ENCODE measurements around the gene PRKAG2.
A peak's percentile ranks its signal among the peaks of the same experiment; 100 is the strongest.

PRKAG2 gene

DNA sequence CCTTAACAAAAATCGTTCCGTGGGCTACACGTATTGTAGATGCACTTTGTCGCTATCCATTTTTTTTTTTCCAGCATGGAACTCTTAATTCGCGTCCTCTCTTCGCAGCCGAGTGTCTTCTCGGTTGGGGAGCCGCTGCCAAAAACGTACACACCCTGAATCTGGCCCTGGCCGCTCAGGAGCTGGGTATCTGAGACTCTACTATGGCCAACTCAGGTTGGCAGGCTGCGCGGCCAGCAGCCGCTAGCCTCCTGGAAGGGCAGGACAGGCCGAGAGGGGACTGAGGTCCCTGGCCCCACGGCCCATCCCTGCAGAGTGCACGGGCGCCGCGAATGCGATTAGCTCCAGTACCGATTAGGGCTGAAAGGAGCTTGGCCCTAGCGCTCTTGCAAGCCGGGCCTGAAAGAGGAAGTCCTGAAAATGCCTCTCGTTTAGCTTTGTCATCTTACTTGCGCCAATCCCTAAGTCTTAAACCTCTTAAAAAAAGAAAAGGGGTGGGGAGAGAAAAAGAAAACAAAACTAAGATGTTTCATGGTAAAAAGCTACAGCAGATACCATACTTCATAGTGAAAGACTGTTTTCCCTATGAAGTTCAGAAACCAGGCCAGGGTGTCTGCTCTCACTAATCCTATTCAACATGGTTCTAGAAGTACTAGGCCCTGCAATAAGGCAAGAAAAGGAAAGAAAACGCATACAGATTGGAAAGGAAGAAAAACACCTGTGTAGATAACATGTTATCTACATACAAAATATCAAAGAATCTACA is 244.0 kb downstream of the PRKAG2 start:
- no peaks in the 10 kb centered on the region for H3K9me3 ChIP-seq (ENCODE audit: insufficient read depth, low read length)
- no peaks in the 10 kb centered on the region for H3K79me2 ChIP-seq (ENCODE audit: low read length)
- H3K4me2 ChIP-seq (ENCODE audit: low read length) = peak overlapping the region; percentile 82
- TF ChIP-seq, protein P1, sequence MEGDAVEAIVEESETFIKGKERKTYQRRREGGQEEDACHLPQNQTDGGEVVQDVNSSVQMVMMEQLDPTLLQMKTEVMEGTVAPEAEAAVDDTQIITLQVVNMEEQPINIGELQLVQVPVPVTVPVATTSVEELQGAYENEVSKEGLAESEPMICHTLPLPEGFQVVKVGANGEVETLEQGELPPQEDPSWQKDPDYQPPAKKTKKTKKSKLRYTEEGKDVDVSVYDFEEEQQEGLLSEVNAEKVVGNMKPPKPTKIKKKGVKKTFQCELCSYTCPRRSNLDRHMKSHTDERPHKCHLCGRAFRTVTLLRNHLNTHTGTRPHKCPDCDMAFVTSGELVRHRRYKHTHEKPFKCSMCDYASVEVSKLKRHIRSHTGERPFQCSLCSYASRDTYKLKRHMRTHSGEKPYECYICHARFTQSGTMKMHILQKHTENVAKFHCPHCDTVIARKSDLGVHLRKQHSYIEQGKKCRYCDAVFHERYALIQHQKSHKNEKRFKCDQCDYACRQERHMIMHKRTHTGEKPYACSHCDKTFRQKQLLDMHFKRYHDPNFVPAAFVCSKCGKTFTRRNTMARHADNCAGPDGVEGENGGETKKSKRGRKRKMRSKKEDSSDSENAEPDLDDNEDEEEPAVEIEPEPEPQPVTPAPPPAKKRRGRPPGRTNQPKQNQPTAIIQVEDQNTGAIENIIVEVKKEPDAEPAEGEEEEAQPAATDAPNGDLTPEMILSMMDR (IDR thresholded peaks at IDR 0.05; ENCODE audit: low read depth, low read length) = no peak
- no peak for TF ChIP-seq EZH2phosphoT487 (IDR thresholded peaks at IDR 0.05; ENCODE audit: low read depth)
- H3K9ac ChIP-seq (ENCODE audit: low read length) = no peak overlapping the region
- H3K4me3 ChIP-seq (ENCODE audit: low read length) = peak overlapping the region; percentile 75
- H3K27ac ChIP-seq (ENCODE audit: low read length) = no peak overlapping the region
- no peak overlapping the region for H2AFZ ChIP-seq (ENCODE audit: low read depth, low read length)
- H3K36me3 ChIP-seq (replicated peaks; ENCODE audit: low read depth, low read length) = no peaks in the 10 kb centered on the region
- peaks cover 26% of the 10 kb centered on the region for H3K27me3 ChIP-seq (ENCODE audit: low read depth, low read length)
- H3K4me1 ChIP-seq (ENCODE audit: low read length) = peaks cover 14% of the 10 kb centered on the region
- no peaks in the 10 kb centered on the region for H4K20me1 ChIP-seq (ENCODE audit: insufficient read depth, low read length)

- TF ChIP-seq, protein P1 (IDR thresholded peaks at IDR 0.05; ENCODE audit: low read depth, low read length) = peak; percentile 21; the same call in 1 of the 2 replicates
- TF ChIP-seq EZH2phosphoT487 (IDR thresholded peaks at IDR 0.05; ENCODE audit: low read depth) = no peak
- H3K9ac ChIP-seq (ENCODE audit: low read length) = peak overlapping the region; percentile 43
- no peaks in the 10 kb centered on the region for H3K36me3 ChIP-seq (replicated peaks; ENCODE audit: low read depth, low read length)
- peak overlapping the region; percentile 88 for H3K4me3 ChIP-seq (ENCODE audit: low read length)
- H2AFZ ChIP-seq (ENCODE audit: low read depth, low read length) = peak overlapping the region; percentile 84; the same call in 1 of the 2 replicates
- no peak overlapping the region for H3K27ac ChIP-seq (ENCODE audit: low read length)
- no peaks in the 10 kb centered on the region for H4K20me1 ChIP-seq (ENCODE audit: insufficient read depth, low read length)
- H3K27me3 ChIP-seq (ENCODE audit: low read depth, low read length) = peaks cover 24% of the 10 kb centered on the region
- H3K79me2 ChIP-seq (ENCODE audit: low read length) = no peaks in the 10 kb centered on the region
- H3K4me2 ChIP-seq (ENCODE audit: low read length) = peak overlapping the region; percentile 95
- H3K9me3 ChIP-seq (ENCODE audit: insufficient read depth, low read length) = no peaks in the 10 kb centered on the region
- peaks cover 14% of the 10 kb centered on the region for H3K4me1 ChIP-seq (ENCODE audit: low read length)
Observed at GRCh38 chr7:151631953-151632749, 244.8 kb downstream of the PRKAG2 start.

DNA sequence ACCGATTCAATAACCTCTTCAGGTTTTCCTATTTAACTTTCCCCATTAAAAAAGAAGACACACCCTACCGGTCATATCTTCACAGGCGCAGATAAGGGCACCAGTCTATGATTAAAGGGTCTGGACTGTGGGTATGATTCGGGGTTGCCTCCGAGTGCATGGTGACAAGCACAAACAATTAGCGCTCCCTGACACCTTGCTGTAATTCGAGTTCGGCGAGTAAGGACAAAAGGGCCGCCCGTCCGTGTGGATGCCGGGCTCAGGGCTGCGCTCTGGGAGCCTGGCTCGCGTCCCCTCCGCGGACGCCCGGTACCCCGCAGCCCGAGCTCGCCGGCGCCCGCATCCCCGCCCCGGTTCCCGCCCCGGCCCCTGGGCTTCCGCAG is 245.4 kb downstream of the PRKAG2 start:
- Histone ChIP-seq H2AFZ (ENCODE audit: low read depth, low read length) (peak overlapping the region; percentile 84), H3K79me2 (ENCODE audit: low read length) (no peaks in the 10 kb centered on the region), H3K9ac (ENCODE audit: low read length) (peak overlapping the region; percentile 43), H3K27me3 (ENCODE audit: low read depth, low read length) (peaks cover 24% of the 10 kb centered on the region), H3K36me3 (replicated peaks; ENCODE audit: low read depth, low read length) (no peaks in the 10 kb centered on the region), H3K27ac (ENCODE audit: low read length) (no peak overlapping the region), H3K4me2 (ENCODE audit: low read length) (peak overlapping the region; percentile 95), H3K9me3 (ENCODE audit: insufficient read depth, low read length) (no peaks in the 10 kb centered on the region), H3K4me1 (ENCODE audit: low read length) (peaks cover 14% of the 10 kb centered on the region), H3K4me3 (ENCODE audit: low read length) (peak overlapping the region; percentile 88), H4K20me1 (ENCODE audit: insufficient read depth, low read length) (no peaks in the 10 kb centered on the region)
- TF ChIP-seq, protein P1 (IDR thresholded peaks at IDR 0.05; ENCODE audit: low read depth, low read length) = 0 out of 2 replicates have a peak, but pooled peaks have one; percentile 11
- no peak for TF ChIP-seq EZH2phosphoT487 (IDR thresholded peaks at IDR 0.05; ENCODE audit: low read depth)
